GM21576 (cell line): ENCODE results near the gene LRRN1.

Experiments
- ATAC-seq: cut with Tn5 transposase; IDR thresholded peaks from one replicate; pipeline ENCODE4 v1.9.1; 2021; ENCODE audit warnings: mild to moderate bottlenecking, moderate library complexity; ENCODE audit not compliant: unreplicated experiment

The LRRN1 gene

GRCh38 chr3:3893590-3893989 is 94.4 kb downstream of the LRRN1 start:
- no peak for ATAC-seq
